Right lung (tissue), 5 donors: ENCODE data around the gene PRKD2. TPM values are rescaled to one million over a fixed set of nuclear protein-coding genes. Genes with fewer than 3 reads are reported as not detected.

Source experiments
- DNase-seq, 2 donors: peaks; one replicate each; pipeline ENCODE4 v3.0.0-alpha.2; 2013
- polyA plus RNA-seq, 5 donors: library from polyadenylated mRNA; unstranded; fragments of 120-200 nt; gene quantifications; one replicate each; pipeline versions ENCODE4 v1.2.1 to v1.2.3, GENCODE V29; 2013; ENCODE audit warnings: inconsistent platforms in 1 of 5, low replicate concordance in 1 of 5; ENCODE audit not compliant: insufficient read length in 5 of 5, insufficient read depth in 1 of 5

Gene PRKD2
- polyA plus RNA-seq, 5 donors, result 33.7 to 59.4 (median 54.0) TPM

DNA sequence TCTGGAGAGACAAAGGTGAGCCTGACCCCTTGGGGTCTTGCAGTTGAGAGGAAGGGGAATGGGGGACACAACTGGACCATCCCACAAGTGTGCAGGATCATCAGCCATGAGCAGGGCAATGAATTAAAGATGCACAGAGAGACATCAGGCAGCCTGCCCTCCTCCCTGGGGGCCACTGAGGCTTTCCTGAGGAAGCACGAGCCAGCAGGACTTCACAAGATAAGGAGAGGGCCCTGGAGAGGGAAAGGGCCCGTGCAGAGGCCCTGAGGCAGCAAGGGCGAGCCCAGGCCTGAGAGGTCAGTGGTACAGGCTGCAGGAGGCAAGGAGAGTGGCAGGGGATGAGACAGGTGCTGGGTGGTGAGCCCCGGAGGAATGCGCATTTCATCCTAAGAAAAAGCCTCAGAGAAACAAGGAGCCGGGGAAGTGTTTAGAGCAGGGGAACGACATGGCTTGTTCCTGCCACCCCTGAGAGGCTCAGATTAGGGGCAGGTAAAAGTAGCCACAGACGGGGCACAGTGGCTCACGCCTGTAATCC lies 9.0 kb upstream of the PRKD2 start:
- no peak for DNase-seq

DNA sequence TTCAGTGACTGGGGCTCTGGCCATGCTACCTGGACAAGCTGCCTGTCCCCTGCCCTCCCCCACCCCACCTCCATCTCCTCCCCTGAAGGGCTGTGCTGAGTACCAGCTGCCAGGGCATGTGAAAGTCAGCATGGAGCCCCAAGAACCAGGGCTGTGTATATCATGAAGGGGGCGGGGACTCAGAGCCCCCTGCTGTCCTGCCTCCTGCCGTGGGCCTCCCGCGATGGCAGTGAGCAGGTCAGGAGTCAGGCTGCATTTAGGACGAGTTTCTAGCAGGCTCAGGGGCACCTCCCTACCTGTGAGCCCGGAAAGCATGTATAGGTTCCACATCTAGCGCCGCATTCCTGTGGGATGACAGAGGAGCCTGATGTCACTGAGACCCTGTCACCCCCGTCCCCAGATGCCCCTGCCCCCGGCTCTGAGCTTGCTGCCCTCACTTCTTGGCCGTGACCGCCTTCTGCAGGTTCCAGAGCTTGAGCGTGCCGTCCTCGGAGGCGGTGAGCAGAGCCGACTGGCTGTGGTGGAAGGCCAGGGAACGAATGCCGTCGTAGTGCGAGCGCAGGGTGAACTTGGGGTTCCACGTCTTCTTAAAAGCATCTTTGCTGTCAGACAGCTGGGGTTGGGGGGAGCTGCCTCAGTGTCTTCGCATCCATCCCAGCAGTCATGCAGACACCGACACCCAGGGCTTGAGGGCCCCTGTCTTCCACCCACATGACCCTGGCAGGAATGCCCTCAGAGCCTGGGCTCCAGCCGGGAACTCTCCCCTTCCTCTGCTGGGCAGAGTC lies 8.3 kb upstream of the PRKD2 start:
- no peak for DNase-seq

- no peak for DNase-seq
Measured at GRCh38 chr19:46724468-46724867, 7.6 kb upstream of the PRKD2 start.

DNA sequence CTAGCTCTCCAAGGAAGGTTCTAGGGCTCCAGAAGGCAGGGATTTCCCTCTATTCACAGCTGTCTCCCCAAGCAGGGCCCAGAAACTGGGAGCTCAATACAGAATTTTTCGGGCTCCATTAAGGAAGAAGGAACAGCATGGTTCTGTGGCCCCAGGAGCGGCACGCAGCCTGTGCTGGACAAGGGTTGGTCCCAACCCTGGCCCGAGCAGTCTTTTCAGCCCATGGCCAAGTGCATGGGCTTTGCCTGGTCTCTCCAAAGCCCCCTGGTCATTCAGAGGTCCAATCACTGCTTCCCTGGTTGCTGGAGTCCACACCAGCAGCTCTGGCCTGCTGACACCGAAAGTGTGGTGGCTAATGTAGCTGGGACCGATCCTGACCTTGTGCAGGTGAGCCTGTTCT lies 6.6 kb upstream of the PRKD2 start:
- no peak for DNase-seq

- DNase-seq, result no peak
Measured at GRCh38 chr19:46723023-46723461, 6.1 kb upstream of the PRKD2 start.

DNA sequence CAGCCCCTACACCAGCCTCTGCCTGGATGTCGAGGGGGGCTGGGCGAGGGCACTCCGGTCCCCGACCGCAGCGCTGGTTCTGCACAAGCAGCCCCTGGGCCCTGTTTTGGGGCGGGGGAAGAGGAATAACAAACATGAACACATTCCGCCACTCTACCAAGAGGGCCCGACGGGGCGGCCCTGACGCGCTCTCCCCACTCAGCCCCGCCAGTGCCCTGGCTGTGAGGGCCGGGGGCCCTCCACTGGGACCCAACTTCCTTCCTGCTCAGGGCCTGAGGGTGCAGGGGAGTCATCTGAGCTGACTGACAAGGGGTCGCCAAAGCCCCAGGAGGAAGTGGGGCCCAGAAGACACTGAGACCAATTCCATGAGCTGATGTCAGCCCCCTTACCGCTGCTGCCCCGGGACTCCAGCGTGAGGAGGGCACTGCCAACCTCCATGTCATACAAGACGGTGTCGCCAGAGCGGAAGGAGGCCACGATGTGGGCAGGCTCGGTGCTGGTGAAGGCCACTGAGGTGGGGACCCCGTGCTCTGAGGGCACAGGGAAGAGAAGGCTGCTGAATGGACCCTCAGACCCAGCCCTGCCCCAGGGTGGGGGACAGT lies 5.6 kb upstream of the PRKD2 start:
- no peak for DNase-seq

- DNase-seq, result no peak
Measured at GRCh38 chr19:46722004-46722380, 5.1 kb upstream of the PRKD2 start.

- DNase-seq, result no peak
Measured at GRCh38 chr19:46721269-46722003, 4.5 kb upstream of the PRKD2 start.

DNA sequence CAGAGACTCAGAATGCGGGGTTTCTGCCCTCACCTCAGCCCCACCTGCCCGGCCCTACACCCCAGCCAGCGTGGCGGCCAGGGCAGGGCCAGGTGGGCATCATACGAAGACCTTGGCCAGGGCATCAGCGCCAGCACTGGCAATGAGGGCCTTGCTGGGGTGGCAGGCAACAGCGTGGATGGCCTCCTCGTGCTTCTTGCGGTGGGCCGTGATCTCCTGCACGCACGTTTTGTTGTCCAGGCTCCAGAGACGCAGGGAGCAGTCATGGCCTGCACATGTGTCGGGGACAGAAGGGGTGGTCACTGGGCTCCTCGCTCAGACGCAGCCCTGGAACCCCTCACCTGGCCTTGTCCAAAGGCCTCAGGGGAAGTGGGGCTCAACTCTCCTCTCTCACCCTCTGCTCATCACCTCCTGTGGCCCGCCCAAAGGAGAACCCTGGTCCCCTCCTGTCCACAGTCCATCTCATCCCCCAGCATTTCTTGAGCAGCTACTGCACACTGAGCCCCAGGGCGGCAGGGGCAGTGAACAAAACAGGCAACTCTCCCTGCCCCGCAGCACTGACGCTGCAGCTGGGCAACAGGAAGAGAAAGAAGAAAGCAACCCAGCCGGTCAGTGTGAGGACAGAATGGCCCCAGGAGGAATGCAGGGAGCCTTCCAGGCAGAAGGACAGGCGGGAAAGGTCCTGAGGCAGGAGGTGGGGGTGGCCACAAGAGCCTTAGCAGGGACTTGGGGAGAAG lies 3.8 kb upstream of the PRKD2 start:
- DNase-seq, result no peak

- DNase-seq, result no peak
Measured at GRCh38 chr19:46719629-46720502, 3.0 kb upstream of the PRKD2 start.

DNA sequence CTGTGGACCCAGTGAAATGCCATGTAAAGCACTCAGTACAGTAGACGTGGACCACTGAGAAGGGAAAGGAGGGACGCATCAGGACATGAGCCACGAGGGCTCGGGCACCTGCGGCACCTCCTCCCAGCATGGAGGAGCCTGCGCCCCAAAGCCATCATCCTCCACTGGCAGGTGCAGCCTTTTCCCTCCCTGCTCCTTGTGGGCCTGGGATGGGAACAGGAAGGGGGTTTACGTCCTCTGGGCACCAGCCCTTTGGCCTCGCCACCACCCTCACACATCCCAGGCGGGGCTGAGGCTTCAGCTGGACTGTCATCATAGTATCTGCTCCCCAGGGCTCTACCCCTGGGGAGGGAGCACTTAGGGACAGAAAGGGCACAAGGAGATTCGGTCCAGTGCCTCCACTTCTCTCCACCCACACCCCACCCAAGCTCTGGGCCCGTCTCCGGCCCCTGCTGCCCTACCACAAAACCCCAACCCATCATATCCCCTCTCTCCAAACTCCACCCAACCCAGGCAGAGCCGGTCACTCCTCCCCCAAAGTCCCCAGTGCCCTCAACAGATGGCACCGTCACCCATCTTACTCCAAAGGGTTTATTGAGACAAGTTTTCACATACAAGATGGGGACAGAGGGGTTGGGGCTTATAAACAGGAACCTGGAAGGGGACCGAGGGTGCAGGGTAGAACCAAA lies 2.2 kb upstream of the PRKD2 start:
- DNase-seq, result no peak

- DNase-seq, result no peak
Measured at GRCh38 chr19:46718157-46718933, 1.4 kb upstream of the PRKD2 start.

GRCh38 chr19:46717716-46718143 lies 816 bp upstream of the PRKD2 start:
- DNase-seq, result no peak

DNA sequence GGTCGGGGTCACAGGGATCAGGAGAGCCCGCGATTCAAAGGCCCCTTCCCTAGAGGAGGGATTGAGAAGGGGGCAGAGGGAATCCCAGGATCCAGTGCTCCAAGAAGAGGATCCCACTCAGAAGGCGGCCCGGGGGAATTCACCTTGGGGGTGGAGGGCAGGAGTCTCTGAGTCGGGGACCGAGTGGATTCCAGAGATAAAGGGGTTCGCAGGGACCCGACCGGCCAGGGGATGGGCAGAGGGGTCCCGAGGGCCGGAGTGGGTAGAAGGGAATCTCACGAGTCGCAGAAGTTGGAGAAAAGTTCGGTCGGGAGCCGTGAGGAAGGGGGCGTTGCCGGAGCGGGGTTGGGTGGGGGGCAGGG lies 261 bp downstream of the PRKD2 start:
- DNase-seq, result no peak

DNA sequence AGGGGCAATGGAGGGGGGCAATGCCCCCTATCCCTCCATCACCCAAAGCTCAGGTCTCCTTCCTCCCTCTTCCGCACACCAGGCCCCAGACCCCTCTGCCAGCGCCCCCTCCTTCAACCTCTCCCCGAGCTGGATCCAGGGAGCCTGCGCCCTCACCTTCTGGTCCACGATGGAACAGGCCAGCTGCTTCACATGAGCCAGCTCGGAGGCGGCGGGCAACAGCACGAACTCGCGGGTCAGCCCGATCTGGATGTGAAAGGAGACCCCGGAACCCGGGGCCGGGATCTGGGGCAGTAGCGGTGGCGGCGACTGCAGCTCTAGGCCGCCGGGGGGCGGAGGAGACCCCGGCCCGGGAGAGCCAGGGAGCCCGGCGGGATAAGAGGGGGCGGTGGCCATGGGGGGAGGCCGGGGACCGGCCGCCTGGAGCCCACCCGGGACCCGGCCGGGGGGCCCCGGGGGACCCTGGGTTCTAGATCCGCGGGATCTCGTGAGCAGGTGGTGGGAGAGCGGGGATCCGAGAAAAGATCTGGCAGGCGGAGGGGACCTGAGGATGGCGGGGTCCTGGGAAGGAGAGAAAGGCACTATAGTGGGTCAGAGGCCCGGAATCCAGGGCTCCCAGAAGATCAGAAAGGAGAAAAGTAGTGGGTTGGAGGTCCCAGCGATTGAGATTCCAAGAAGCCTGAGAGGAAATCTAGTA lies 791 bp downstream of the PRKD2 start:
- DNase-seq, result no peak

DNA sequence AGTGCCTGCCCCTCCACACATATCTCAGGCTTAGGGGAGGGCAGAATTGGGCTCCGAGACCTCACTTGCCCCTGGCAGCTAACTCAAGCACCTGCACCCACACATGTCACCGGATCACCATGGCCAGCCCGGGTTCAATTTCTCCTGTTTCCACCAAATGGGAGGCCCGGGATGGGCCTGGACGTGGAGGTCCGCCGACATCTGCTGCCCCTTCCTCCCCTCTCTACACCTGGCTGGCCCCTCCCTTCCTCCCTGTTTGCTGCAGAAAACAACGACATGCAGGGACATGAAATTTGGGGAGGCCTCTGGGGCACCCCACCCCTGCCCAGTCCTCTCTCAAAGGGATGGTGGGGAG lies 1.3 kb downstream of the PRKD2 start:
- no peak for DNase-seq

DNA sequence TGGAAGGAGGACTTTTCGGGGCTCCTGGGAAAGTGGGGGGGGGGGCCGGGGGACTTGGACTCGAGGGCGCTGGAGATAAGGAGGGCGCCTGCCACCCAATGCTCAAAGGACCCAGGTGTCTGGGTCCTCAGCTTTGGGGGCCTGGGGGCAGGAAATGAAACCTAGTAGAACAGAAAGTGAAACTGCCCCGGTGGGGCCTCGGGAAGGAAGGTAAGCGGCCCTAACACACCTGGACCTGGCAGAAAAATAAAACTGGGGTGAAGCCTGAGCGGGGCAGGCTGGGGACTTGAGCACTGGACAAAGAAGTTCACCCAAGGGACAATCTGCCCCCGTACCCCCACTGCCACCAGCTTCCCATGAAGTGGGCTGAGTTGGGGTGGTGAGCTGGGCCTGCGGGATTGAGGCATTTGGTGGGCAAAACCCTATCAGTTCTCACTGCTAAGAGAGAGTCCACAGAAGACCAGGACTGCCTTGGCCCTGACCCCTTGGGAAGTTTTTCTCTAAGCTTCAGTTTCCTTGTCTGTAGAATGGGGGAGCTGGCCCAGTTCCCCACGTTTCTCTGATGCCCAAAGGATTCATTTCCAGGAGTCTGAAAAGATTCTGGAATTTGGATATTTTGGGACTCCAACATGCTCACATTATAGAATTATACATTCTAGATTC lies 2.3 kb downstream of the PRKD2 start:
- no peak for DNase-seq

DNA sequence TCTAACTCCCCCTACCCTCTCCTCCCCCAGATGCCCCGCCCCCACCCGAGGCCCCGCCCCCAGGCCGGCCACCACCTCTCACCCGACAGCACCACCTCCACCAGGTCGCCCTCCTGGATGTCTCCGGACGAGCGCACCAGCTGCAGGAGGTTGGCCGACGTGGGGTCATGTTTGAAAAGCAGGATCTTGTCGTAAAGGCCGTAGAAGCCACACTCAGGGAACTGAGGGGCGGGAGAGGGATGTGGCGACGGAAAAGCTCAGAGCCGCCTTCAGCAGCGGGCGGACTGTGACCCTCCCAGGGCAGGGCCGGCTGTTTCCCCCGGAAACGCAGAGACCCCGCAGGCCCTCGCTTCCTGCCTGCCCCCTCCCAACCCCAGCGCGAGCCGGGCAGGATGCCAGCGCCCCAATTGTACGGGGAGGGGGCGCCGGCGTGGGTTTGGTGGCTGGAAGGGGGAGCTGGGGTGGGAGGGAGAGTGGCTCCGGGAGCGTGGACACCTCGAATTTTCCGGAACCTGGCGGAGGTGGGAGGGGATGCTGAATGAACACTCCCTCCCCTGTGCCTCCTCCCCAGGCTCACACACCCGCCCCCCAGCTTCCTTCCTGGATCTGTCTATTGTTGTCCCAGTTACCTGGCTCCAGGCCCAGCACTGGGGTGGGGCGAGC lies 3.0 kb downstream of the PRKD2 start:
- peak; percentile 92 to 93 for DNase-seq
